GM06990 (cell line): ENCODE results near the gene MFAP3L.

Experiments
- DNase-seq: peaks from one replicate; pipeline ENCODE4 v3.0.0-alpha.2; 2011; ENCODE audit not compliant: insufficient read length; ENCODE audit errors: extremely low read depth
- H3K27me3 ChIP-seq: replicated peaks from 2 replicates; pipeline ENCODE4 v1.6.0; 2011; ENCODE audit warnings: low read length; ENCODE audit not compliant: control insufficient read depth, insufficient read depth
- H3K36me3 ChIP-seq: 2 replicates; pipeline ENCODE4 v1.5.1; 2011; ENCODE audit warnings: low read length; ENCODE audit not compliant: control insufficient read depth, insufficient read depth
- H3K4me3 ChIP-seq: replicated peaks from 2 replicates; pipeline ENCODE4 v1.5.1; 2011; ENCODE audit warnings: low read depth, mild to moderate bottlenecking, control low read depth, low read length
- CTCF ChIP-seq: IDR thresholded peaks from 2 replicates; pipeline ENCODE4 v1.5.1; 2011; ENCODE audit warnings: low read length, control low read depth, mild to moderate bottlenecking, inconsistent platforms; ENCODE audit not compliant: insufficient read depth, poor library complexity, severe bottlenecking

The MFAP3L gene

GRCh38 chr4:169975131-169975837 lies 50.9 kb downstream of the MFAP3L start:
- Histone ChIP-seq H3K36me3 (no peaks in the 10 kb centered on the region), H3K27me3 (no peaks in the 10 kb centered on the region), H3K4me3 (no peak overlapping the region)
- no peak for TF ChIP-seq CTCF
- no peak for DNase-seq

GRCh38 chr4:169971456-169972015 lies 54.7 kb downstream of the MFAP3L start:
- Histone ChIP-seq H3K27me3 (no peaks in the 10 kb centered on the region), H3K4me3 (no peak overlapping the region), H3K36me3 (no peaks in the 10 kb centered on the region)
- DNase-seq: no peak
- no peak for TF ChIP-seq CTCF

- Histone ChIP-seq H3K27me3 (no peaks in the 10 kb centered on the region), H3K4me3 (no peak overlapping the region), H3K36me3 (no peaks in the 10 kb centered on the region)
- no peak for DNase-seq
- TF ChIP-seq CTCF: no peak
Measured at GRCh38 chr4:169968999-169969398, 57.2 kb downstream of the MFAP3L start.

- DNase-seq: no peak
- Histone ChIP-seq H3K4me3 (no peak overlapping the region), H3K27me3 (no peaks in the 10 kb centered on the region), H3K36me3 (no peaks in the 10 kb centered on the region)
- no peak for TF ChIP-seq CTCF
Measured at GRCh38 chr4:169963998-169964397, 62.2 kb downstream of the MFAP3L start.

- H3K27me3 ChIP-seq: no peaks in the 10 kb centered on the region
- no peaks in the 10 kb centered on the region for H3K36me3 ChIP-seq
- no peak for DNase-seq
- no peak overlapping the region for H3K4me3 ChIP-seq
- TF ChIP-seq CTCF: no peak
Measured at GRCh38 chr4:169959254-169959653, 66.9 kb downstream of the MFAP3L start.
